Measurements from ENCODE around the gene PIGQ.

DNA sequence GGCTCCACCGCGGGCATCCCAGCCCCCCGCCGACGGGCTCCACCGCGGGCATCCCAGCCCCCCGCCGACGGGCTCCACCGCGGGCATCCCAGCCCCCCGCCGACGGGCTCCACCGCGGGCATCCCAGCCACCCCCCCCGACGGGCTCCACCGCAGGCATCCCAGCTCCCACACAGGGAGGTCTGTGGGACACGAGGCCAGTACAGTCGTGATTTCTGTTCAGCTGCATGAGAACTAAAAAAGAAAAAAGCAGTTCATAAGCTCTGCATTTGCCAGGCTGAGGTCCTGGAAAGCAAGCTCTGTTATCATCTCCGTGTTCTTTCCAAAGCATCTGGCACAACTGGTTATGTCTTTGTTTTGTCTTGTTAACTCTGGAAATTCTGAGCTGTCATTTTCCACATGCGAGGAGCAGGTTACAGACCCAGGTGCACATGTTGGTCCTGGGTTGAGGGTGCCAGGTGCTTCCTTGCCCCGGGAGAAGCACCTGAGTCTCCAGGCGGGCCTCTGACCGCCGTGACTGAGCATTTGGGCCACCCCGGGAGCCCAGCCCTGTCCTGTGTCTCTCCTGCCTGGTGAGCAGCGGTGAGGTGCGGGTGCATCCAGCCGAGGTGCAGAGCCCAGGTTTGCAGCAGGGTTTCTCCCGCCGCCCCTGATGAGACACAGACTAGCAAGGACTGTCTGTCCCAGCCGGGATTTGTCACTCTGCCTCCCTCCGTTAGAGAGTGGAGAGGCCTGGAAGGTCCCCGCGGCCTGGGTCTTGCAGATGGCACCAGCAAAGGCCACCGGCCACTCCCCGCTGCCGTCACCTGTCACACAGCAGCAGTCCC, 51.1 kb downstream of the PIGQ start:
- no peak for TF ChIP-seq EP300 (IDR thresholded peaks at IDR 0.05)
- TF ChIP-seq, protein P1, sequence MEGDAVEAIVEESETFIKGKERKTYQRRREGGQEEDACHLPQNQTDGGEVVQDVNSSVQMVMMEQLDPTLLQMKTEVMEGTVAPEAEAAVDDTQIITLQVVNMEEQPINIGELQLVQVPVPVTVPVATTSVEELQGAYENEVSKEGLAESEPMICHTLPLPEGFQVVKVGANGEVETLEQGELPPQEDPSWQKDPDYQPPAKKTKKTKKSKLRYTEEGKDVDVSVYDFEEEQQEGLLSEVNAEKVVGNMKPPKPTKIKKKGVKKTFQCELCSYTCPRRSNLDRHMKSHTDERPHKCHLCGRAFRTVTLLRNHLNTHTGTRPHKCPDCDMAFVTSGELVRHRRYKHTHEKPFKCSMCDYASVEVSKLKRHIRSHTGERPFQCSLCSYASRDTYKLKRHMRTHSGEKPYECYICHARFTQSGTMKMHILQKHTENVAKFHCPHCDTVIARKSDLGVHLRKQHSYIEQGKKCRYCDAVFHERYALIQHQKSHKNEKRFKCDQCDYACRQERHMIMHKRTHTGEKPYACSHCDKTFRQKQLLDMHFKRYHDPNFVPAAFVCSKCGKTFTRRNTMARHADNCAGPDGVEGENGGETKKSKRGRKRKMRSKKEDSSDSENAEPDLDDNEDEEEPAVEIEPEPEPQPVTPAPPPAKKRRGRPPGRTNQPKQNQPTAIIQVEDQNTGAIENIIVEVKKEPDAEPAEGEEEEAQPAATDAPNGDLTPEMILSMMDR (IDR thresholded peaks at IDR 0.05) = no peak
